ENCODE measurements around the gene CDKN2B. TPM values are rescaled to one million over a fixed set of nuclear protein-coding genes. Genes with fewer than 3 reads are reported as not detected.

The CDKN2B gene
- total and polyA plus RNA-seq, 2 experiments from 2014 or later = 0.21 to 1.8 TPM

DNA sequence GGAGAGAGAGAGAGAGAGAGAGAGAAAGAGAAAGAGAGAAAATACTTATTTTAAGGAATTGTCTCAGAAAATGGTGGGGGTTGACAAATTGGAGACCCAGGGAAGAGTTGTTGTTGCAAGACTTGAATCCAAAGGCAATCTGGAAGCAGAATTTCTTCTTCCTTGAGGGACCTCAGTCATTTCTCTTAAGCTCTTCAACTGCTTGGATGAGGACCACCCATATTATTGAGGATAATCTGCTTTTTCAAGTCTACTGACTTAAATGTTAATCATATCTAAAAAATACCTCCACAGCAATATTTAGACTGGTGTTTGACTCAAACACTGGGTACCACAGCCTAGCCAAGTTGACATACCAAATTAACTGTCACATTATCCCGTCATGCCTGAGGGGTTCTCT lies 11.6 kb downstream of the CDKN2B start:
- DNase-seq (ENCODE audit: low read depth in 1 of 2, low spot score in 1 of 2) = no peak
- H3K9me3 ChIP-seq (ENCODE audit: low read depth) = no peaks in the 10 kb centered on the region
- H3K27me3 ChIP-seq = peaks cover 100% of the 10 kb centered on the region
- H3K4me1 ChIP-seq (ENCODE audit: low read depth) = no peaks in the 10 kb centered on the region
- TF ChIP-seq, protein P1, sequence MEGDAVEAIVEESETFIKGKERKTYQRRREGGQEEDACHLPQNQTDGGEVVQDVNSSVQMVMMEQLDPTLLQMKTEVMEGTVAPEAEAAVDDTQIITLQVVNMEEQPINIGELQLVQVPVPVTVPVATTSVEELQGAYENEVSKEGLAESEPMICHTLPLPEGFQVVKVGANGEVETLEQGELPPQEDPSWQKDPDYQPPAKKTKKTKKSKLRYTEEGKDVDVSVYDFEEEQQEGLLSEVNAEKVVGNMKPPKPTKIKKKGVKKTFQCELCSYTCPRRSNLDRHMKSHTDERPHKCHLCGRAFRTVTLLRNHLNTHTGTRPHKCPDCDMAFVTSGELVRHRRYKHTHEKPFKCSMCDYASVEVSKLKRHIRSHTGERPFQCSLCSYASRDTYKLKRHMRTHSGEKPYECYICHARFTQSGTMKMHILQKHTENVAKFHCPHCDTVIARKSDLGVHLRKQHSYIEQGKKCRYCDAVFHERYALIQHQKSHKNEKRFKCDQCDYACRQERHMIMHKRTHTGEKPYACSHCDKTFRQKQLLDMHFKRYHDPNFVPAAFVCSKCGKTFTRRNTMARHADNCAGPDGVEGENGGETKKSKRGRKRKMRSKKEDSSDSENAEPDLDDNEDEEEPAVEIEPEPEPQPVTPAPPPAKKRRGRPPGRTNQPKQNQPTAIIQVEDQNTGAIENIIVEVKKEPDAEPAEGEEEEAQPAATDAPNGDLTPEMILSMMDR (IDR thresholded peaks at IDR 0.05; ENCODE audit: low read depth, low read length) = no peak
- H3K27ac ChIP-seq = no peak overlapping the region
- no peaks in the 10 kb centered on the region for H3K36me3 ChIP-seq
- no peak overlapping the region for H3K4me3 ChIP-seq

DNA sequence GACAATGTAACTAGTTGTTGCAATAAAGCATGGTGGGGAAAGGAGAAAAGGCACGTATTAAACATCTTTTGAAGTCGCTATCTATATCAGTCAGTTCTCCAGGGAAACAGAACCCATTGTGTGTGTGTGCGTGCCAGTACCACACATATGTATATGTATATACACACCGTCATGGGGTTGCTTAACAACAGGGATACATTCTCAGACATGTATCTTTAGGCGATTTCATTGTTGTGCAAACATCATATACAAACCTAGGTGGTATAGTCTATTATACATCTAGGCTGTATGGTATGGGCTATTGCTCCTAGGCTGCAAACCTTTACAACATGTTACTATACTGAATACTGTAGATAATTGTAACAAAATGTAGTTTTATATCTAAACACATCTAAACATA lies 12.2 kb downstream of the CDKN2B start:
- H3K9me3 ChIP-seq (ENCODE audit: low read depth) = no peaks in the 10 kb centered on the region
- H3K4me3 ChIP-seq = no peak overlapping the region
- H3K27ac ChIP-seq = no peak overlapping the region
- no peak for DNase-seq (ENCODE audit: low read depth in 1 of 2, low spot score in 1 of 2)
- TF ChIP-seq, protein P1 (IDR thresholded peaks at IDR 0.05; ENCODE audit: low read depth, low read length) = no peak
- H3K4me1 ChIP-seq (ENCODE audit: low read depth) = no peaks in the 10 kb centered on the region
- no peaks in the 10 kb centered on the region for H3K36me3 ChIP-seq
- H3K27me3 ChIP-seq = peaks cover 100% of the 10 kb centered on the region

GRCh38 chr9:21996438-21996837 lies 12.7 kb downstream of the CDKN2B start:
- H3K36me3 ChIP-seq = no peaks in the 10 kb centered on the region
- H3K4me3 ChIP-seq = no peak overlapping the region
- no peaks in the 10 kb centered on the region for H3K9me3 ChIP-seq (ENCODE audit: low read depth)
- H3K27me3 ChIP-seq = peaks cover 100% of the 10 kb centered on the region
- no peak for DNase-seq (ENCODE audit: low read depth in 1 of 2, low spot score in 1 of 2)
- TF ChIP-seq, protein P1 (IDR thresholded peaks at IDR 0.05; ENCODE audit: low read depth, low read length) = no peak
- H3K4me1 ChIP-seq (ENCODE audit: low read depth) = no peaks in the 10 kb centered on the region
- H3K27ac ChIP-seq = no peak overlapping the region

GRCh38 chr9:21995666-21996398 lies 13.3 kb downstream of the CDKN2B start:
- Histone ChIP-seq H3K27ac (no peak overlapping the region), H3K4me3 (peak overlapping the region; percentile 40), H3K27me3 (peaks cover 100% of the 10 kb centered on the region), H3K4me1 (ENCODE audit: low read depth) (no peaks in the 10 kb centered on the region), H3K36me3 (no peaks in the 10 kb centered on the region), H3K9me3 (ENCODE audit: low read depth) (no peaks in the 10 kb centered on the region)
- peak in 1 of 2 donors; percentile 43 for DNase-seq (ENCODE audit: low read depth in 1 of 2, low spot score in 1 of 2)
- TF ChIP-seq, protein P1 (IDR thresholded peaks at IDR 0.05; ENCODE audit: low read depth, low read length) = peak; percentile 44

GRCh38 chr9:21995006-21995665 lies 14.0 kb downstream of the CDKN2B start:
- no peaks in the 10 kb centered on the region for H3K36me3 ChIP-seq
- peak overlapping the region; percentile 40 for H3K4me3 ChIP-seq
- H3K4me1 ChIP-seq (ENCODE audit: low read depth) = no peaks in the 10 kb centered on the region
- peak; percentile 36 to 74 for DNase-seq (ENCODE audit: low read depth in 1 of 2, low spot score in 1 of 2)
- TF ChIP-seq, protein P1 (IDR thresholded peaks at IDR 0.05; ENCODE audit: low read depth, low read length) = no peak
- H3K27ac ChIP-seq = no peak overlapping the region
- H3K27me3 ChIP-seq = peaks cover 100% of the 10 kb centered on the region
- no peaks in the 10 kb centered on the region for H3K9me3 ChIP-seq (ENCODE audit: low read depth)

All from cardiac muscle cell (in vitro differentiated cells and primary cell).